H7 (cell line): Measurements from ENCODE around the gene CRHR2. TPM values are rescaled to one million over a fixed set of nuclear protein-coding genes. Genes with fewer than 3 reads are reported as not detected.

ENCODE experiments used
- DNase-seq: peaks from one replicate; pipeline ENCODE4 v3.0.0; 2012
- H3K27me3 ChIP-seq: 2 replicates; pipeline ENCODE4 v1.6.0; 2011; ENCODE audit warnings: mild to moderate bottlenecking, low read length; ENCODE audit not compliant: control insufficient read depth, insufficient read depth
- H3K36me3 ChIP-seq: replicated peaks from 2 replicates; pipeline ENCODE4 v1.5.1; 2011; ENCODE audit warnings: low read length; ENCODE audit not compliant: control insufficient read depth, insufficient read depth
- H3K4me3 ChIP-seq: 2 replicates; pipeline ENCODE4 v1.5.1; 2011; ENCODE audit warnings: low read depth, mild to moderate bottlenecking, control low read depth, low read length, moderate library complexity; ENCODE audit not compliant: insufficient read depth
- total RNA-seq: library from RNA; depleted of rRNA; stranded (reverse); fragments of >200 nt; shearing (Covaris generic); gene quantifications from 2 replicates; pipeline ENCODE4 v1.2.3, GENCODE V29; 2014

CRHR2 gene
- total RNA-seq, 1 experiment from 2014 or later = not detected

DNA sequence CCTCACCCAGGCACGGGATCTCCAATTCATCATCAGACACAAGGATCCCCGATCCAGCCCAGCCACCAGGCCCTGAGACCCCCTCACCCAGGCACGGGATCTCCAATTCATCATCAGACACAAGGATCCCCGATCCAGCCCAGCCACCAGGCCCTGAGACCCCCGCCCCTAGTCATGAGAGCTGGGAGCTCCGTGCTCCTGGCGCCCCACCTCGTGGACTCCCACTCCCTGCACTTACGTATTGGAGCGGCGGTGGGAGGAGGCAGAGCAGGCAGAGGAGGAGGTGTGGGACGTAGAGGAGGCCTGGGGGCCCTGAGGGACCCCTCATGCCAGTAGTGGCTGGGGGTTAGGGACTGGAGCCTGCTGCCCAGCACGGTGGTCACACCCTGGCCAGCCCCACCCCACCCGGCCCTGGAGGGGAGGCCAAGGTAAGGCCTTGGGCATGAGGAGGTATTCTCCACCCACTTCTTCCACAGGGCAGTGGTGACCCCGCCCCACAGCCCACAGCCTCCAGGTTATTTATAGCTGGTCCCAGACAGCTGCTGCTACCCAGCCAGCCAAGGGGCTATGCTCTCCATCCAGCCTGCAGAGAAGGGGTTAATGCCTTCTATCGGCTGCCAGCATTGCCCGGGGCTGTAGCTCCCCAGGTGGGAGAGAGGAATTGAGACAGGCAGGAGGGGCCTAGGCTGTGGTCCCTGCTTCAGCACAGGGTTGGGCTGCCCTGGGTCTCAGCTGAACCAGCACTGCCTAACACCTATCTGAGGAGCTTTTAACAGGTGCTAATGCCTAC lies 17.6 kb upstream of the CRHR2 start:
- no peaks in the 10 kb centered on the region for H3K36me3 ChIP-seq
- no peak overlapping the region for H3K4me3 ChIP-seq
- DNase-seq = peak; percentile 88
- H3K27me3 ChIP-seq = no peaks in the 10 kb centered on the region; the same call in 1 of the 2 replicates

DNA sequence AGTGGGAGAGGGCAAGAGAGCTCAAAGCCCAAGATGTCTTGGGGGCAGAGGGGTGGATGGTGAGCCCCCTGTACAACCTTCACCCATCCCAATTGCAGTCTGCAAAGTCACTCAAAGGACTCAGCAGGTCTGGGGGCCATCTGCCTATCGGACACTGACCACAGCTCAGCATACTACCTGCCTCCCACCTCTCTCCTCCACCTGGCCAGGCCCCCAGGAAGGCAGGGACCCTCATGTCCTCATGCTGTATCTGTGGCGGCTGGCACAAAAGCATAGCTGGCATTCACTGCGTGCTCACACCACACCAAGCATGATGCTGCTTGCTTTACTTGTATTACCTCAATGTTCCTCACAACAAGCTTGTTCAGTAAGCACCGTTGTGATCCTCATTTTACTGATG lies 16.2 kb upstream of the CRHR2 start:
- Histone ChIP-seq H3K27me3 (no peaks in the 10 kb centered on the region; the same call in 1 of the 2 replicates), H3K4me3 (no peak overlapping the region), H3K36me3 (no peaks in the 10 kb centered on the region)
- DNase-seq = peak; percentile 18

DNA sequence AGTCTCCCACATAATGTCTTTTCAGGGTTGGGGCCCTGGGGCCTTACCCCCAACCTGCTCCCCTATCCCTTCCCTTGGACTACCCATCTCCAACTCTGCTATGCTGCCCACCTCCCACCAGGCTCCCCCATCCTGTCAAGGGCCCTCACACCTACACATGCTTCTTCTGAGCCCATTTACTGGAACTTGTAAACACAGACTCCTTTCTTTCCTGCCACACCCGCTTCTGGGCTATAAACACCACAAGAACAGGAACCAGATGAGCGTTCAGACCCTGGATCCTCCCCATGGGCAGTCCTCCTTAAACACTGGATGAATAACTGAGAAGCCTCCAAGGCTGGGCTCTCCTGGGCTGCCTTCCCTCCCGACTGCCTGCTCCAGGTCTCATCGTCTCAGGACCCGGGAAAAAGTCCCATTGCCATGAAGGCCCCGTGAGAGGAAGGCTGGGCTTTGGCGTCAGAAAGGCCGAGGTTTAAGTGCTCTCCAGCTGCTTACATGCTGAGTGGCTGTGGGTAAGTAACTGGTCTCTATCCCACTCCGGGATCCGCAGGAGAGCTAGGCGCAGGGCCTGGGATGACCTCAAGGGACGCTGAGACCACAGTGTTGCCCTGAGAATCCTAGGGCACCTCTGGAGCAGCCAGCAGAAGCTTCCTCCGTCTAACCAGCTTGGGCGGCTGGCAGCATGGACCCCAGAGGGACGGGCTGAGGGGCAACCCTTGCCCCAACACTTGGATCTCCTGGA lies 15.6 kb upstream of the CRHR2 start:
- H3K4me3 ChIP-seq = no peak overlapping the region
- peak; percentile 68 for DNase-seq
- no peaks in the 10 kb centered on the region; the same call in 1 of the 2 replicates for H3K27me3 ChIP-seq
- no peaks in the 10 kb centered on the region for H3K36me3 ChIP-seq

DNA sequence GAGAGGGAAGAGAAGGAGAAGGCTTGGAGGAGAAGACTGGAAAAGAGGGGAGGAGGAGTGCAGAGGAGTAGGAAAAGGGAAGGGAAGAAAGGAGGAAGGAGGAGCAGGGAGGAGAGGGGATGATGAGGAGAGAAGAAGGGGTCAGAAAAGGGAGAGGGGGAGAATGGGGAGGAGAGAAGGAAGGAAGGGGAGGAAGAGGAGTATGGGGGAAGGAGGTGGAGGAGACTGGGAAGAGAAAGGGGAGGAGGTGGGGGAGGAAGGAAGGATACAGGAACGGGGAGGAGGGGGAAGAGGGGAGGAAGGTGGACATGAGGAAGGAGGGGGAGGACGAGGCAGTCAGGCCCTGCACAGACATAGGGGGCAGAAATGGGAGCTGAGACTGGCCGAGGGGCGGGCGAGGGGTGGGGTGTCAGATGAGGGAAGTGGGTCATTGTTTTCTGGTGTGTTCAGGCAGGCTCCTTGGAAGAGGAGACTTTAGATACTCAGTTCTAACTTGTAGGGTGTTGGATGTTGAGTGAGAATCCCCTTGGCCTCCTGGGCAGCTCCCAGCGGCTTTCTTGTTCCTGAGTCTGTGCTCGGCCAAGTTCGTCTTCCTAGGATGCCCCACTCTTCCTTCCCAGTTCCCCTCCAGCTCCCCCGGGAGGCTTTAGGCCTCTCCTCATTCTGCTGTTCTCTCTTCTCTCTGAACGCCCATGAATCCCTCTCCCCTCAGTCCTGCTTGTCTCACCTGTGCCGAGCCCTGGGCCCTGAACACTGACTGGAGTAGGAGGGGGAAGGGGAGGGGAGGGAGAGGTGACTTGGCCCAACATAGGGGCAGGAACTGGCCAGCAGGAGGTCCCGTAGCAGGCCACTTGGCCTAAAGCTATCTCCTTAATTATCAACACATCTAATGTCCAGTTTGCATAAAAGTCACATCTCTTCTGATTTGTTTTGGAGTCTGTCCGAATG lies 12.8 kb upstream of the CRHR2 start:
- Histone ChIP-seq H3K27me3 (no peaks in the 10 kb centered on the region; the same call in 1 of the 2 replicates), H3K36me3 (no peaks in the 10 kb centered on the region), H3K4me3 (no peak overlapping the region)
- peak; percentile 72 for DNase-seq

- Histone ChIP-seq H3K4me3 (no peak overlapping the region), H3K27me3 (no peaks in the 10 kb centered on the region; the same call in 1 of the 2 replicates), H3K36me3 (no peaks in the 10 kb centered on the region)
- DNase-seq = peak; percentile 69
These were observed 12.0 kb upstream of the CRHR2 start for GRCh38 chr7:30694218-30694745.

DNA sequence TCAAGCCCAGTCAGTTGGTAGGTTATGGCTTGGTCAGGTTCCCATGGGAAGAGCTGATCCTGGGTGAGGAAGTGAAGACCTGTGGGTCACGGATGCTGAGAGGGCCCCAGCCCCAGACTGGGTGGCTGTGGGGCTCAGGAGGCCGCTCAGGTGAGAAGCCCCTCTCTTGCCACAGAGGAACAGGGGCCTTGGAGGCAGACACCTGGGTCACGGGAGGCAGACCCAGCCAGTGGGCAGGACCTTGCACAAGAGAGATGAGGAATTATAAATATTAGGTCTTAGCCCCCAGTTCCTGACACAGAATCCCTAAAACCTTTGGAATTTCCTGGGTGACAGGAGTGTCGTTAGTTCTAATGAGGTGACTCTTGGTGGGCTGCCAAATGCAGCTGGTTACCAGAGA lies 10.6 kb upstream of the CRHR2 start:
- Histone ChIP-seq H3K27me3 (no peaks in the 10 kb centered on the region), H3K4me3 (no peak overlapping the region), H3K36me3 (no peaks in the 10 kb centered on the region)
- DNase-seq = no peak

DNA sequence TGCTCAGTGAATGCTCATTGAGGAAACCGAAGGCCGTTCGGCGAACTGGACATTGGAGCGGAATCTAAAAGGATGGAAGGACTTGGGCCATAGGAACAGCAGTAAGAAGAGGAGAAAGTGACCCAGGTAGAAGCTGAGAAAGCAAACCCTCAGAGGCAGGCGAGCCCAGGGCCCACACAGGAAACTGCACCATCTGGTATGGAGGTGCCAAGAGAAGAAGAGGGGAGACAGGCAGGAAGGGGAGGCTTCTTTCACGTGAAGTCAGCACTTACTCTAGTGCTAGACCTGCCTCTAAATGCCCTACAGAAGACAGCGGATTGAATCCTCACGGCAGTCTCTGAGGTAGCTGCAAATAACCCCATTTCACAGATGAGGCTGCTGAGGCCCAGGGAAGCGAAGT lies 10.2 kb upstream of the CRHR2 start:
- no peaks in the 10 kb centered on the region for H3K36me3 ChIP-seq

GRCh38 chr7:30690011-30690410 lies 7.8 kb upstream of the CRHR2 start:
- H3K4me3 ChIP-seq = no peak overlapping the region
- no peaks in the 10 kb centered on the region for H3K36me3 ChIP-seq
- DNase-seq = no peak
- no peaks in the 10 kb centered on the region for H3K27me3 ChIP-seq

More for the DNA sequence above, 10.2 kb upstream of the CRHR2 start:
- H3K4me3 ChIP-seq = no peak overlapping the region
- no peak for DNase-seq
- no peaks in the 10 kb centered on the region for H3K27me3 ChIP-seq

GRCh38 chr7:30688718-30689221 lies 6.5 kb upstream of the CRHR2 start:
- peak; percentile 63 for DNase-seq
- Histone ChIP-seq H3K36me3 (no peaks in the 10 kb centered on the region), H3K27me3 (peaks cover 2% of the 10 kb centered on the region), H3K4me3 (no peak overlapping the region)

GRCh38 chr7:30687604-30688003 lies 5.3 kb upstream of the CRHR2 start:
- Histone ChIP-seq H3K36me3 (no peaks in the 10 kb centered on the region), H3K4me3 (no peak overlapping the region), H3K27me3 (peaks cover 14% of the 10 kb centered on the region)
- DNase-seq = no peak

DNA sequence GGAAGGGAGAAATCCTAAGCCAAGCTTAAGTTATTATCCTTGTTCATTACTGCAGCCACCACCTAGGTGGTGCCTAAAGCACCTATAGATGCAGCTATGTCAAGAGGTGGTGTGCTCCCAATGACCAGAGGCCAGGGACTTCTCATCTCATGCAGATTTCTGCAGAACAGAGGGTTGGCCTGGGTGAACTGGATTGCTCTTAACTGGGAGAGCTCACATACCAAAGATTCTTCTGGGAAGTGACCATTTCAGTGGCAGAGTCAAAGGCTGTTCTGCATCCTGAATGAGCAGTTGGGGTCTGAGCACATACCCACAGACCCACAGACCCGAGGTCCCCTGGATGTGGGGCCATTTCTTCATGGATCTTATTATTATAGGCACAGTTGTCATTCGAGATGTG lies 2.1 kb upstream of the CRHR2 start:
- H3K27me3 ChIP-seq = peaks cover 39% of the 10 kb centered on the region
- H3K36me3 ChIP-seq = no peaks in the 10 kb centered on the region
- DNase-seq = no peak
- no peak overlapping the region for H3K4me3 ChIP-seq

- Histone ChIP-seq H3K36me3 (no peaks in the 10 kb centered on the region), H3K4me3 (no peak overlapping the region), H3K27me3 (peaks cover 39% of the 10 kb centered on the region)
- no peak for DNase-seq
These were observed 1.6 kb upstream of the CRHR2 start for GRCh38 chr7:30683816-30684215.

- peaks cover 39% of the 10 kb centered on the region for H3K27me3 ChIP-seq
- H3K36me3 ChIP-seq = no peaks in the 10 kb centered on the region
- no peak overlapping the region for H3K4me3 ChIP-seq
- no peak for DNase-seq
These were observed 1.1 kb upstream of the CRHR2 start for GRCh38 chr7:30683306-30683705.

DNA sequence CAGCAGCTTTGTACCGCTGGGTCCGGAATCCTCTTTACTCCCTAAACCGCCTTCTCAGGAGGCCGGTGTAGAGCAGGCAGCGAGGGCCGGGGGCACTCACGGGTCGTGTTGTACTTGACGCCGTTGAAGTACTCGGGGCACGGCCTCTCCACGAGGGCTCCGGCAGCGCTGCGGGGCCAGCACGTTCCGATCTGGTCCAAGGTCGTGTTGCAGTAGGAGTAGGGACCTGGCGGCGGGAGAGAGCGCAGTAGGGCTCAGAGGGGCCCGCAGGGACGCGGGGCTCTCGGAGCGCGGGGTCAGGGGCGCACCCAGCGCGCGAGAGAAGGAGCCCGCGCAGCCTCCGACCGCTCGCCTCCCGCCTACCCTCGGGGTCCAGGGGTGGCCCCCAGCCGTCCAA lies 443 bp downstream of the CRHR2 start:
- H3K27me3 ChIP-seq = peaks cover 39% of the 10 kb centered on the region
- no peaks in the 10 kb centered on the region for H3K36me3 ChIP-seq
- peak; percentile 78 for DNase-seq
- H3K4me3 ChIP-seq = peak overlapping the region; percentile 52
